Fibroblast of the conjunctiva (primary cell): ENCODE results near the gene ZNF319.

Experiments
- DNase-seq: peaks from one replicate; pipeline ENCODE4 v3.0.0-alpha.2; 2010; ENCODE audit warnings: low read depth

Gene ZNF319

DNA sequence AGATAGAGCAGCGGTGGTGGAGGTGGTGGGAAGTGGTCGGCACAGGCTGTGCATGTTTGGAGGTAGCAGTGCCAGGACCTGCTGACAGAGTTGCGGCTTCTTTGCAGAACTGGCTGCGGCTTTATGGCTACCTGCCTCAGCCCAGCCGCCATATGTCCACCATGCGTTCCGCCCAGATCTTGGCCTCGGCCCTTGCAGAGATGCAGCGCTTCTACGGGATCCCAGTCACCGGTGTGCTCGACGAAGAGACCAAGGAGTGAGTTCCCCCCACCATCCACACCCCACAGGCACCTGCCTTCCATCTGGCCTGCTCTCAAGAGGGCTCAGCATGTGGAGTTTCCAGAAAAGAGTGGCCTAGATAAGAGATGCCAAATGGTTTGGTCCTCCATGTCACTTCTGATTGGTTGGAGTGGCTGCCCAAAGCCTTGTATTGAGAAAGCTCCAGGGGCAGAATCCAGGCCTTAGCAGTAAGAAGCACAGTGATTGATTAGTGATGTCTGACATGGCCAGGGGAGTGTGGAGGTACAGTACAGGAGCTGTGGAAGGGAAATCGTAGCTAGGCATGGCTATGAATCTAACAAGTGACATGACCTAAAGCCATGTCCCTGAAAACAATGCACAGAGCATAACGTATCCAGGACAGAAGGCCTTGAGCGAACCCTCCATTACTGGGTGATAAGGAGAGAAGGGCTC is 37.0 kb upstream of the ZNF319 start:
- DNase-seq: no peak

DNA sequence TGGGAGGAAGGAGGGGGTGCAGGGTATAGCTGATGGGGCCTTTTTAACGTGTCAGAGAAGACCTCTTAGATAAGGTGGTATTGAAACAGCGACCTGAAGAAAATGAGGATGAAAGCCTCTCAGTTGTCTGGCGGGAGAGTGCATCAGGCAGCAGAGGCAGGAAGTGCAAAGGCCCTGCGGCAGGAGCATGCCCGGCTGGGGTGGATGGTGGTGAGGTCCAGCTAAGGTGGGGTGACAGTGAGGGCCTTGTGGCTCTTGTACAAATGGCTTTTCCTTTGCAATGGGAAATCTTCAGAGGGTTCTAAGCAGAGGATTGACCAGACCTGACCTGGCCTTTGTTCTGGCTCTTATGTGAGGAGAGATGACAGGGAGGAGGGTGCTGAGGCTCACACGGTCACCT is 36.5 kb upstream of the ZNF319 start:
- no peak for DNase-seq

DNA sequence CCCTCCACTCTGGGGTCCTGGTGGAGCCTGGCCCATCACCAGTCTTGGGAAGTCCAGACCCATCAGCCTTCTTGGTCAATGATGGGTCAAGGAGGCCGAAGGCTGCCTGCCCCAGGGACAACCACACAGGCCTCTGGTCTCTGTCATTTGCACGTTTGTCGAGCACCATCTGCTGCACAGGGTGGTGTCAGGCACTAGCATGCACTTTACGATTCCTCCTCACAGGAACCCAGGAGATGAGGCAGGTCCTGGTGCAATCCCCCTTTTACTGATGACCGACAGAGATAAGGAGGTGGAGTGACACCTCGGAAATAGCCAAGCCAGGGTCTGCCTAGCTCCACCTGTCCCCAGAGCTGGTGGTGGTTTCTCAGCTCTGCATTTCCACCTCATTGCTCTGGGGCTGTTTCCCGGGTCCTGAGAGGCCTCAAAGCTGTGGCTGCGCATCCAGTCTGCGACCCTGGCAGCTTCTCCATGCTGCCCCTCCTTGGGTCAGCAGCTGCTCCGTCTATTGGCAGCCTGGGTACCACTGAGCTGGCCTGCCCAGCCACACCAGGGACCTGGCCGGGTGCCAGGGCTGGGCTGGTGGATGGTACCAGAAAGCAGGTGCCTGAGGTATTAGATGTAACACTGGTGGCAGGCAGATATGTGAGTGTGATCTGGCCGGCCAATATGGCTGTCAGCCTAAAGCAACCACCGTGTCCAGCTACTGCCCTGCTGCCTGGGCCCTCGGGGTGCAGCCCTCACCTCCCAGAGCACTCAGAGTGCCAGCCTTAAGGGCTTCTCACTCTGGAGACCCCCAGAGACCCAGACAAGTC is 35.1 kb upstream of the ZNF319 start:
- no peak for DNase-seq

DNA sequence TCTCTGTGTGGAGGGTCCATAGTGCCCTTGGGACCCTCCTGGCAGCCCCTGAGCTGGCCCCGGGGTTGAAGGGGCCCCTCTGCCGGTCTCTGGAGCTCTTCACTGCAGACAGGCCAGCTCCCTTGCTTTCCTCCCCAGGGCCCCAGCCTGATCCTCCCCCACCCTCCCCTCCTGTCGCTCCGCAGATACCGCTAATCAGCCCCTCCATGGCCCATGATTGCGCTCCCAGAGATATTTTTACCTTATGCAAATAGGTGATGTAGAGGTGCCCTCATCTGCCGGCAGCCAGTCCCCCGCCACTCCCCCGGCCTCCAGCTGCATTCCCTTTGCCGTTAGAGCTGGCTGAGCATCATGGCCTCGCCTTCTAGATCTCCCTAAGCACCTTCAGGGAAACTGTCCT is 34.3 kb upstream of the ZNF319 start:
- no peak for DNase-seq

DNA sequence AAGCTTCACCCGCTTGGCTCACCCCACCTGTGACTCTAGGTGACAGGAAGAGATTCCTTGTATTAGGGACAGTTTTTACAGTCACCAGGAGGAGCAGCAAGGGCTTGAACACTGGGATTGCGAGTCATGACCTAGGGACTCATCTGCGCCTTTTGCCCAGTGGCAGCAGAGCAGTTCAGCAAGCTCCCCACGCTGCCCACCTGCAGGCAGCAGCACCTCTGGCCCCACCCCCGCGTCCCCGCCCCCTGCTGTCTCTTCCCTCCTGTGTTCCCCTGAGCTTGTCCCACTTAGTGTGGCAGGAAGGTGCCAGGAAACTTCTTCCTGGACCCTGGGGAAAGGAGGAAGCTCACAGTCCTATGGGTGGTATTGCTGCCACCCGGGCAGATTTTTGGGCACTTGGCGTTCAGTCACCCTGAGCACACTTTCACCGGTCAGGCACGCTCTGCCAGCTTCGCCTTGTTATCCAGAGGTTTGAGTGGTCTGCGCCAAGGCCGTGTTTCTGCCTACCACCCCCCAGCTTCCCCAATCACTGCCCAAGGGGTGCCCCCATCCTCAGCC is 33.7 kb upstream of the ZNF319 start:
- DNase-seq: no peak

DNA sequence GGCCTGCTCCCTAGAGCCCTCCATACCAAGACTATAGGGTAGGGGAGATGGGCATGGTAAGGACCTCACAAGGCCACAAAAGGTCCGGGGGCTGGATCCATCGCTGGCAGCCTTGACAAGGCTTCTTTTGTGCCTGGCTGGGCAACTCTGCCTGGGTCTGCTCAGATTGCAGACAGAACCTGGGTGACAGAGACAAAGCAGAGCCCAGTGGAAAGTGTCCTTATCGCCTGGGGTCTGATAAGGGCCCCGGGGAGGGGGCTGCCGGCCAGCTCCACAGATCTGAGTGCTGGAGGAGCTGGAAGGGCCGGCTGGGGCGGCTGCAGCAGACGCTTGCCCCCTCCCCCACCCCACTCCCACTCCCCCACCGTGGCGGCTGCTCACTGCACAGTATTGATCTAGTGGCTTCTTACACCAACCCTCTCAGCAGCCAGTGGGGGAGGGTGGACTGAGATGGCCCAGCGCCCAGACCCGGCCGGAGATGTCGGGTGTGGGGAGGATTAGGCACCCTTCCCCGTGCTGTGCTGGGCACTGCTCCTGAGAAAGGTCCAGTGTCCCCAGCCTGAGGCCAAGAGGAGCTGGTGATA is 32.3 kb upstream of the ZNF319 start:
- DNase-seq: no peak

DNA sequence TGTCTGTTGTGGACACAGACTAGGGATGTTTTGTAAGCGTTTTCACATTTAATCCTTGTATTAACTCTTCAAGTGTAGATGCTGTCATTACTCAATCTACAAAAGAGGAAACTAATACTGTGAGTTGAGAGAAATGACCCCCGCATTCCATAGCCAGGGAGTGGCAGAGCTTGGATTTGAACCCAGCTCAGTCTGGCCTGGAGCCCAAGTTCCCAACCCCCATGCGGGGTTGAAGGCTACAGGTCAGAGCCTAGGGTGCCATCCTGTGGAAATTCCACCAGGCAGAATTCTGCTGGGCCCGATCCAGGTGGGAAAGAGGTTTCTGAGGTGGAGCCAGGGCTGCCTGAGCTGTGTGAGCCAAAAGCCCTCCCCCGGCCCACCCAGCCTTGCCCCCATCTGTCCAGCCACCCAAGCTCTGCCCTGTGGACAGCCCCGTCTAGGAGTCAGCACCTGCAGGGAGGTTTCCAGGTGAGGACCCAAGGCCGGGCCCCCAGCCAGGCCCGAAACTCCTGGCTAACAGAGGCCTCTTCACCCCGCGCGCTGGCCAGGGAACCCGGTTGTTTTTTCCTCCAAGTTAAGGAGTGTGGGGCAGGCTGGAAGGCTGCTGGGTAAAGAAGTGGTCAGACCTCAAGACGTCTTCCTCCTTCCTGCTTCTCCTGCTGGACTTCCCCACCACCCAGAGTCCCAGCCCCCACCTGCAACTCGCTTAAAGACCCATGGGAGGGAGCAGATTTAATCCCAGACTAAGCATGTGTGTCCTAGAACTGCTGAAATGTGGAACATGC is 30.7 kb upstream of the ZNF319 start:
- no peak for DNase-seq

DNA sequence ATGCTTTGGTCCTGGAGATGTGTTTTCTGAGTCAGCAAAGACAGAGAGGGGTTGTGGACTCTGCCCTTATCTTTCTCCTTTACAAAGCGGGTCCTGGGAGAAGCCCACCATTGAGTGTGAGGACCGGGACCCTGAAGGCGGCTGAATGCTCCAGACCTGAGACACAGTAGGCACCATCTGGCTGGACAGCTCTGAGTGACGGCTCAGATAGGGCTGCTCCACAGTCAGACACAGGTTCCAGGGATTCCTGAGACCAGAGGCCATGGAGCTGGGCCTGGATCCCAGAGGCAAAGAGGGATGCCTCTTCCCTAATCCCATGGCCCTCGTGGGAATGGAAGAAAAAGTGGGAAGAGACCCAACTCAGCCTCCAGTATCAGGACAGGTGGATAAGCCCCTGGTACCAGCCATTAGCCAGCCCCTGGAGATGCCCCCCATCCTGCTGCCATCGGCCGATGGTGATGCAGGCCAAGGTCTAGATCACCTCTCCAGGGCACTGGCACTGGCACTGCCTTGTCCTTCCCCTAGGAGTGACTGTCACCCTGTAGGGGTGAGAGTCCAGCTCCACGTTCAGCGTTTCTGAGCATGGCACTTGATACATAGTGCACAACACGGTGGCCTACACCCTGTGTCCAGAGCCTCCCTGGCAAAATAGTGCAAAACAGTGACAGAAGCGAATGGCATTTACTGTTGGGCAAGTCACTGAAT is 29.8 kb upstream of the ZNF319 start:
- DNase-seq: no peak

DNA sequence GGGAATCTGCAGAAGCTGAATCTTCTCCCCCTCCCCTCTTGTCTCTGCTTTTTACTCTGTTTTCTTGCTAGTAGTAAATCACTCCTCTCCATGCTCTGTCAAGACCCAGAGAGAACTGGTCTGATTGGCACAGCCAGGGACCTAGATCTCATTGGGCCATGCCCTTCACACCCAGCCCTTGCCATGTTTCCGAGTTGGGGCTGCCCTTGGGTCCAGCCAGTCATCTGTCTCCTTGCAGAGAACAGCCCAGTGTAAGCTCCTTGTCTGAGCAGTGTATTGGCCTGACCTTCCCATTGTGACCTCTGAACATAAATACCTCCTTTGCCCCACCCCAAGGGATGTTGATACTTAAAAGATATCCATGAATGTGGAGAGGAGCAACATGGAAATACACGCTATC is 28.9 kb upstream of the ZNF319 start:
- no peak for DNase-seq

DNA sequence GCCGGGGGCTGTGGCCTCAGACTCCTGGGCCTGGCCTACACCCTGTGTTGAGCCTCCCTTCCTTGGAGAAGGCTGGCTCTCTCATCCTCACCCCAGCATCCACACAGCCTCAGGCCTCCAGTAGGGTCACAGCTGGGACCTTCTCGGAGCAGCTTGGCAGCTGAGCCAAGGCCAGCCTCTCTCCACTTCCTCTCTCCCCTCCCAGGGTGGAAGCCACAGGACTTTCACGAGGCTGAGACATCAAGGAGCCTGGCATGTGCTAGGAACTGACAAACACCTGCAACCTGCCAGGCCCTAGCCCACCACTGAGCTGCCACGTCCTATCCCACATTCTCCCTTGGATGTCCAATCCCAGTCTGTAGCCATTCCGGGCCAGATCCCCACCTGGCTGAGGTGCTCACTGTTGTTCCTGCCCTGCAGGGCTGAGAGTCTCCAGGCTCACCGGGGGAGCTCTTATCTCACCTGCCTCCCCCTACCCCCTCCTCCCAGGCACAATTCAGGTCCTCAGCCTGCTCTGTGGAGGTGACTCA is 28.1 kb upstream of the ZNF319 start:
- no peak for DNase-seq

DNA sequence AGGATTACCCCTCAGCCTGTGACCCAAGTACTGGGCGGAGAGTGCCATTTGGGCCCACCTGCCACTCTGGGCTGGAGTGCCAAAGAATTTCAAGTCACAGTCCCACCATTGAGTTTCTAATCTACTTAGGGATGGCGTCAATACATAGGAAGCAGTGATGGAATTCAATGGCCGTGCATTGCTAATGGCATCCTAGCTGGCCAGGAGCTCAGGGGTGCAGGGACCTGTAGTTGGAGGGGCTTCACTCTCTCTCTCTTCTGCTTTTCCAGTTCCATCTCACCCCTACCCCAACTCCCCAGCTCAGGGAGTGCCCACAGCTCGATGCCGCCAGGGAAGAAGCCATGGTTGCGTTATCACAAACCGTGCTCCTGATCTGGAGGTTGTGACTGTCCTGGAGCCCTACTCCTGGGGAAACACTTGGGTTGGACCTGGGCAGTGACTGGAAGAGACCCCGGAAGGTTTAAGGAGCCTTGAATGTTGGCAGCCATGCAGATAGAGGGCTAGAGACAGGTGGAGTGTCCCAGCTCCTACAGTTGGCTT is 27.5 kb upstream of the ZNF319 start:
- DNase-seq: no peak

DNA sequence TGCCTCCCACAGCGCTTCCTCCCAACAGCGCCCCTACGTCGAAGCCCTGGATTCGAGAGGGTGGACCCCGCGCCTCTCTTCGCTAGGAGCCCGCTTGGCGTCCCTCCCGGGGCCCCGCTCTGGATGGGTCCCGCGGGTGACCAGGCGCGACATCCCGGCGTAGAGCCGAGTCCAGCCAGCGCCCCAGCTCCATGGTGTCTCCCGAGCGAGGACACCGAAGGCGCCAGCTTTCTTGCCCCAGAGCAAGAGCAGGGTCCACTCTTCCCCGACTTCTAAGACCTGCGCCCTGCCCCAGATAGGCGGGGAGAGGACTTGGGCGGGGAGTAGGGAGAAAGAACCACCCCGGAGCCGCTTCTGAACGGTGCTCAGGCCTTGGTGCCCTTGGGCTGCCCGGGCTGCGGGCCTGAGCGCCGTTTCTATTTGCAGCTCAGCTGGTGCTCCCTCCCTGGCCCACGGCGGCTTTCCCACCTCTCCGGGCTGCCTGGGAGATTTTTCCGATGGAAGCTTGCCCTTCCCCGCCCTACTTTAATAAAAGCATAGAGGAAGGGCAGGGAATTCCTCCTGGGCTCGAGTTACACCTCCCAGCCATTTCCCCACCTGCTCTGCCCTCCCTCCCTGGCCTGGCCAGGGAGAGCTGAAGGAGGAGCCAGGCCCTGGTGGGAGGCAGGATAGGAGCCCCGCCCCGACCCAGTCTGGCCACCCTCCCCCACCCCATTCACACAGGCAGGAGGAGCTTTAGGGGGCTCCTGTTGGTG is 26.9 kb upstream of the ZNF319 start:
- no peak for DNase-seq

DNA sequence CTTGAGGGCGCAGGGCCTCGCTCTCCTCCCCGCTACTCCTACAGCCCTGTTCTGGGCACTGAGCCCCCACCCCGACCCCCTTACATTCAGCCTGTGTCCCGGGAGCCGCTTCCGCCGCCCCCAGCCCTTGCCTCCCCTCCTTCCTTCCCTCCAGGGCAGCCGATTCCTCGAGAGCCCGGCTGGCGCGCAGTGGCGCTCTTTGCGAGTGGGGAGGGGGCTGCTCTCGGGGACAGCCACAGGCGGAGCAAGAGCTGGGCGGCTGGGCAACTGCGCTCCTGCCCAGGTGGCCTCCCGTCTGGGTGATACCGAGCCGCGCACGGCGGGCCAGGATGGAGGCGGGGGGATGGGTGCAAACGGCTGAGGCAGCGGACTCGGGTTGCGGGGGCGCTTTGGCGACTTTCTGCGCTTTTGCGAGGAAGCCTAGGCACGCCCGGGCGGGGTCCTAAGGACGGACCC is 26.3 kb upstream of the ZNF319 start:
- DNase-seq: no peak

DNA sequence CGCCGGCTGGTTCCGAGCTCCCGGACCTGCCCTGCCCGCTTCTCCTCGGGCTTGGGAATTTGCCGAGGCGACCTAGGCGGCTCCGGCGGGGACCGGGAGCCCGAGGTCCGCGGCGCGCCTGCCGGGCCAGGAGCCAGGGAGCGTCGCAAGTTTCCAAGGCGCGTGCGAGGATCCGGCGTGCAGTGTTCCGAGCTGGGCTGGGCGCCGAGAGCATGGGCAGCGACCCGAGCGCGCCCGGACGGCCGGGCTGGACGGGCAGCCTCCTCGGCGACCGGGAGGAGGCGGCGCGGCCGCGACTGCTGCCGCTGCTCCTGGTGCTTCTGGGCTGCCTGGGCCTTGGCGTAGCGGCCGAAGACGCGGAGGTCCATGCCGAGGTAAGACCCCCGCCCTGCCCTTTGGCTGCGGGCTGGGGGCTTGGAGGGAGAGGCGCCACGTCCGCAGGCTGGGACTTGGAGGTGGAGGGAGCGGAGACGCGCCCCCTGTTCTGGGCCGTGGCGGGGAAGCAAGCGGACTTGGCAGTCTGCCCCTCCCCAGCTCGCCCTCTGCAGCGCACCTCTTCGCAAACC is 25.8 kb upstream of the ZNF319 start:
- DNase-seq: no peak

DNA sequence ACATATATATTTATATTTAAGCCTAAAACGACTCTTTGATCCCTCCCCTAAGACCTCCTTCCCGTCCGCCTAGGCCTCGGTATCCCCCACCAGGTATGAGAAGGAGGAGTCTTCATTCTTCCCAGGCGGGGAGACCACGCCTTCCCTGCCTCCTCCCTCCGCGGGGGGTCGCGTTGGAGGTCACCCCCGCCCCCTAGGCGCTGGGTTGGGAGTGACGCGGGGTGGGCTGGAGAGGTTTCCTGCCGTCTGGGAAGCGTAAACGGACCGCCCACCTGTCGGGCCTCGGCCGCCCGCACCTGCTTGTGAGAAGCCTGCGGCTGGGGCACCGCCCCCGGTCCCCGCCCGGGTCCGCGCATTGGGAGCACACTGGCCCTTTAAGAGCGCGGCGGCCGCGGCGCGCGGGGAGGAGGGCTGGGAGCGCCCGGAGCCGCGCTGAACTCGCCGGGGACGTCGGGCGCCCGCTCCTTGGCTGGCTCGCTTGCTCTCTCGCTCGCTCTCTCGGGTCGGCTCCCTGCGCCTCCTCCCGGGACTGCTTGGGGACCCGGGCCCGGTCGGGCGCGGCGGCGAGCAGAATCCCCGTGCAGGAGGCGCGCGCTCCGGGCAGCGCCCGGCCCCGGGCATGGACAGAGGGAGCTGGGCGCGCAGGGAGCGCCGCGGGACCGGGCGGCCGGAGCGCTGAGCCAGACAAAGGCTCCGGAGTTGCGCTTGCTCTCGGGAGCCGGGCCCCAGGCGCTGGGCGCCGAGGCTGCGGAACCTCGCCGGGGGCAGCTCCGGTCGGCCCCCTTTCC is 25.1 kb upstream of the ZNF319 start, which contains the start of gene MMP15:
TSS of gene MMP15 (plus strand) at position 404 of the 788 bp plus-strand sequence. CDS start 597 bp downstream, outside the sequence.
- no peak for DNase-seq

DNA sequence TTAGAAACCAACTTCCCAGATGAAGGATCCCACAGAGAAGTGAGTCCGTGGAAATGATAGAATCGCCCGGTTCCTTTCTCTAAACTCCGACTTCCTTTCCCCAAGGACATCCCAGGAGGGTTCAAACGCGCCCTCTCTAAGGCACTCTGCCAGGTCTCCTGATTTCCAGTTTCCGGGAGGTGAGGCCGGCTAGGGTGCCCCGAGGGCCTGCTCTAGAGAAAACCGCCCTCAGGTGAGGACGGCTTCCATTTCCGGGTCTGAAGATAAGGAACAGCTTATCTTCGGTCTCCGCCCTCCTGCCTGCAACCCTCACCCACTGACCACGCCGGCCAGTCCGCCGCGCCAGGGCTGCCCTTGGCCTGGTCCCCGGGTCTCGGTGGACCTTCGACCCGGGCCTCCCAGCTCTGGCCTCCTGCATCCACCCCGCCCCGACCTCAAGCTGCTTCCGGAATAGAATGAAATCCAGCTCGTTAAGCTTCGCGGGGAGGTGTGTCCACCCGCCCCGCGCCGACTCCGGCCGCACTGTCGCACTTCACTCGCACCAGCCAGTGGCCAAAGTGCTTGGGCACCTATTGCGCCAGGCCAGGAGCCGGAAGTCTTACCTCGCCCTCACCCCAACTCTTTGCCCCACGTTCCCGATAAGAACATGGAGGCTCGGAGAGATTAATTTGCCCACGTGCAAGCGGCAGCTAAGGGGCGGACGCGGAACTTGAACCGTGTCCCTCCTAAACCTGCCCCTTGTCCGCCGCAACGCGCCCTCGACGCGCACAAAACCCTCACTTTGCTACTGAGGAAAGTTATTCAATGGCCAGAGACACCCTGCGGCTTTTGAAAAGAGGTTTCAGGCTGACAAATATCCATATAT is 24.2 kb upstream of the ZNF319 start:
- DNase-seq: no peak

DNA sequence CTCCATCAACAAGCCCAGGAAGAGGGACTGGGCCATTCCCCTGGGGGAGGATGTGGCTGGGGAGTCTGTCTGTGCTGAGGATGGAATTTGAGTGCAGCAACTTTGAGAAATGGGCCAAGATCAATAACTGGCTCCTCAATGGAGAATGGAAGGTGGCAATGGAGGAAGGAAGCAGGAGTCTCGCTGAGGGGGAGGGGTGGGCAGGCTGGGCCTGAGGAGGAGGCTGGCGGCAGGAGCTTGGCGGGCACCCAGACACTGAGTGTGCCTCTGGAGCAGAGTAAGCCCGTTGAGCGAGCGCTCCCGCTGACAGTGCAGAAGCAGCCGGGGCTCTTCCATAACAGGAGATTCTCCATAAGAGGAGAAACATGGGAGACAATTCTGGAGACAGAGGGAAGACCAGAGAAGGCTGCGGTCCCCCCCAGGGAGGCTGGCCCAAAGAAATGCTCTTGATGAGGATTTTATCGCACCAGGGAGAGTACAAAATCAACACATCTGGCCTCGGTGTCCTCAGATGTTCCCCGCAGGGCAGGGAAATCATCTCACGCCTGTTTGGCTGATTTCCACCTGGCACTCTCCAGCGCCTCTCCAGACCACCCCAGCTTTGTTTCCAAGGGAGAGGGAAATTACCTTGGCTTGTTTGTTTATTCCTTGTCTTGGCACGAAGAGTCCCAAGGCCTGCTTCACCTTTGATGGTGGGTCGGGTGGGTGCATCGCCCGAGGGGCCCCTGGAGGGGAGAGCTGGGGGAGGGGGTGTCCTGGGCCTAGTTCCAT is 22.3 kb upstream of the ZNF319 start:
- DNase-seq: peak; percentile 38
